Left ventricle myocardium inferior (tissue), 1 donor: ENCODE measurements around the gene HTRA3. TPM values are rescaled to one million over a fixed set of nuclear protein-coding genes. Genes with fewer than 3 reads are reported as not detected.

ENCODE experiments used
- DNase-seq: peaks from one replicate; pipeline ENCODE4 v3.0.0-alpha.2; 2020
- H3K27ac ChIP-seq: fragments of 200-600 bp; replicated peaks from 2 replicates; pipeline ENCODE4 v1.8.0; 2021
- H3K27me3 ChIP-seq: fragments of 200-600 bp; 2 replicates; pipeline ENCODE4 v1.8.0; 2021; ENCODE audit warnings: low read depth
- H3K36me3 ChIP-seq: fragments of 200-600 bp; 2 replicates; pipeline ENCODE4 v1.8.0; 2021
- H3K4me1 ChIP-seq: fragments of 200-600 bp; 2 replicates; pipeline ENCODE4 v1.8.0; 2021
- H3K4me3 ChIP-seq: fragments of 200-600 bp; 2 replicates; pipeline ENCODE4 v1.8.0; 2021; ENCODE audit warnings: mild to moderate bottlenecking, moderate library complexity
- H3K9me3 ChIP-seq: fragments of 200-600 bp; replicated peaks from 2 replicates; pipeline ENCODE4 v1.8.0; 2021
- CTCF ChIP-seq: fragments of 200-600 bp; IDR thresholded peaks from 2 replicates; pipeline ENCODE4 v1.8.0; 2021; ENCODE audit warnings: antibody characterized with exemption, mild to moderate bottlenecking, borderline replicate concordance
- intact Hi-C: fragments of 100-400 bp; cut with micrococcal nuclease; formaldehyde crosslinking; loops from one replicate; pipeline ENCODE4 v1.11.0; 2022
- total RNA-seq: library from RNA; stranded (reverse); fragmentation: NEBNext Ultra II Directional; extraction: Animal tissue kit (Norgen Biotek cat#: 25700); gene quantifications from one replicate; pipeline ENCODE4 v1.2.1, GENCODE V29; 2021
- donor health status: DM: no; HTN: yes; CAD: no; lungs with severe emphysema.

Gene HTRA3
- total RNA-seq, 1 donor from 2014 or later = 119 TPM

DNA sequence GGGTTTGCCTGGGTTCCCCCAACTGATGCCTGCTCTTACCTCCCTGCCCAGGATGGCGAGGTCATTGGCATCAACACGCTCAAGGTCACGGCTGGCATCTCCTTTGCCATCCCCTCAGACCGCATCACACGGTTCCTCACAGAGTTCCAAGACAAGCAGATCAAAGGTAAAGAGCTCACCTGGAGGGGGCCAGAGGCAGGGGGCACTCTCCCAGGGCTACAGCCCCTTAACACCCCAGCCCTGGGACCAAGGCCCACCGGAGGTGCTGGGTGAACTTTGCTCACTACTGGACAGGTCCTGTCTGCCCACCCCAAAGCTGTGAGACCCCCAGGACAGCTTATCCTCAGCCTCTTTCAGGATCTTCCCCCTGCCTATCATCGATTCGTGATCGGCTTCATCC is 24.5 kb downstream of the HTRA3 start:
- no peak for TF ChIP-seq CTCF
- Histone ChIP-seq H3K9me3 (no peaks in the 10 kb centered on the region), H3K36me3 (peaks cover 66% of the 10 kb centered on the region), H3K4me1 (no peaks in the 10 kb centered on the region), H3K4me3 (no peak overlapping the region), H3K27me3 (no peaks in the 10 kb centered on the region), H3K27ac (no peak overlapping the region)
- no peak for DNase-seq
- intact Hi-C loops = no loop called here

GRCh38 chr4:8294775-8295174 is 25.2 kb downstream of the HTRA3 start:
- H3K36me3 ChIP-seq = peaks cover 59% of the 10 kb centered on the region
- intact Hi-C loops = no loop called here
- no peaks in the 10 kb centered on the region for H3K27me3 ChIP-seq
- no peak overlapping the region for H3K4me3 ChIP-seq
- no peak overlapping the region for H3K27ac ChIP-seq
- no peak for DNase-seq
- TF ChIP-seq CTCF = no peak
- peaks cover under 1% of the 10 kb centered on the region for H3K9me3 ChIP-seq
- no peaks in the 10 kb centered on the region for H3K4me1 ChIP-seq

DNA sequence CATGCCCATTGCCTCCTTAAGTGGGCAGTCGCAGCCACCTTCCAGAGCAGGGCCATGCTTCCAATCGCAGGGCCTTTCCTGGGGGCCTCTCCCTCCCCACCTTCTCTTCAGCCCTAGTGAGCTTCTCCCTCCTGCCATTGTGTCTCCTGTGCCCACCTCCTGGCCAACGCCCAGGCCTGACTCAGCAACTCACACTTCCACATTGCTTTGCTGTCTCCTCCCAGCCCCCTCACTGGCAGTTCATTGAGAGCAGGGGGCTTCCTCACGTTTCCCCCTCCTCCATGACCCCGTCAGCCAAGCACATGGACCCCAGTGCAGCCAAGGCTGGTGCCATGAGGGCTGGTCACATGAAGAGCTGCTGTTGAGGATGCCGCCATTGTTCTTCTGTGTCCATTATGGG is 25.9 kb downstream of the HTRA3 start:
- Histone ChIP-seq H3K4me3 (no peak overlapping the region), H3K27me3 (no peaks in the 10 kb centered on the region), H3K9me3 (peaks cover 7% of the 10 kb centered on the region), H3K27ac (no peak overlapping the region), H3K4me1 (no peaks in the 10 kb centered on the region), H3K36me3 (peaks cover 60% of the 10 kb centered on the region)
- no peak for DNase-seq
- TF ChIP-seq CTCF = no peak
- intact Hi-C loops = no loop called here

DNA sequence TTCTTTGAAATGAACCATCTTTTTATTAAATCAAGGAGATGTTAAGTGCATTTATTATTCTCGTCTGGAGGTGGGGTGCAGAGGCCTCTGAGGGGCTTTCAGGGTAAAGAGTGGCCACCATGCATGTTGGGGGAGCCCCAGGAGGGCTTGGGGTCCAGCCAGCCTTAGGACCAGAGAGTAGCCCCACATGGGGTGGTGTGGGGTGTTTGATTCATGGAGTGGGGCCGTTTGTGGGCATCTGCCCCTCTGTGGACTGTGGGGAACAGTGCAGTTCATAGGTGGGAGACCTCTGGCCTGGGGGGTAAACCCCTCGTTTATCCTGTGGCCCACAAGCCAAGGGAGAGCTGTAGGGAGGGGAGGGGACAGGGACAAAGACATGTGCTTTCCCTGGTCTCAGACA is 26.9 kb downstream of the HTRA3 start:
- Histone ChIP-seq H3K4me3 (no peak overlapping the region), H3K4me1 (no peaks in the 10 kb centered on the region), H3K9me3 (peaks cover 12% of the 10 kb centered on the region), H3K36me3 (peaks cover 57% of the 10 kb centered on the region), H3K27ac (no peak overlapping the region), H3K27me3 (no peaks in the 10 kb centered on the region)
- TF ChIP-seq CTCF = no peak
- DNase-seq = no peak
- intact Hi-C loops = no loop called here

- TF ChIP-seq CTCF = no peak
- no peaks in the 10 kb centered on the region for H3K4me1 ChIP-seq
- no peaks in the 10 kb centered on the region for H3K27me3 ChIP-seq
- intact Hi-C loops = no loop called here
- peaks cover 12% of the 10 kb centered on the region for H3K9me3 ChIP-seq
- H3K27ac ChIP-seq = no peak overlapping the region
- H3K4me3 ChIP-seq = no peak overlapping the region
- no peak for DNase-seq
- H3K36me3 ChIP-seq = peaks cover 54% of the 10 kb centered on the region
Measured at GRCh38 chr4:8297141-8297601, 27.6 kb downstream of the HTRA3 start.
